ENCODE data around the gene LRIG1.
A peak's percentile ranks its signal among the peaks of the same experiment; 100 is the strongest.

The LRIG1 gene

DNA sequence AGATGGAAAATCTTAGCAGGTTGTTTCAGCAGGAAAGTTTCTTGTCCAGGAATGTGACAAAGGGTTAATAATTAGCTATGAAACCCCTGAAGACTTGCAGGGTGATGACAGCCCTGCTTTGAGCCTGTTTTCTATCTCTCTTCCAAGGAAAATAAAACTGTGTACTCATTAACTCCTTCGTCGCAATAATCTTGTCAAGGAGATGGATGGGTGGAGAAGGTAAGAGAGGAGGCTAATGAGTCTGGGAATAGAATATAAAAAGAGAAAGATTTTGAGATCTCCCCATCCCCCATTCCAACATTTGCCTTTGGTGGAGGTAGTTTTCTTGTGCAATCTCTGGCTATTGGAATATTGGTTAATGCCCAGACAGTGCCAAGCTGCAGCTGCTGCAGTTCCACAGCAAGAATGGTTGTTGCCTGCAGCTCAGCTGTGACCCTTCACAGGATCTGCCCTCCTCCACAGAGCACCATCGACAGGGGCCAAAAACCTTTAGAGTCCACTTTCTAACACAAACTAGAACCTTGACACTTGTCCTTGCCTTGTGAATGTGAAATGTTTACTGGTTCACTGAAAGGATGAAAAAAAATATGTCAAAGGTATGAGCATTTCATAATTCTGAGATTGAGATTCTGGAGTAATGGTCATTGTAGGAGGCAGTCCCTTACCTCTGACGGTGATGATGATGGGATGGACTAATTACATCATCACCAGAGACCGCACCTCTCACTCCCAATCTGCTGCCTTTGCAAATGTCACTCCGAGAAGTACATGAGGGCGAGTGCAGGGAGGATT, 4.2 kb upstream of the LRIG1 start:
- peak; percentile 31 for DNase-seq

DNA sequence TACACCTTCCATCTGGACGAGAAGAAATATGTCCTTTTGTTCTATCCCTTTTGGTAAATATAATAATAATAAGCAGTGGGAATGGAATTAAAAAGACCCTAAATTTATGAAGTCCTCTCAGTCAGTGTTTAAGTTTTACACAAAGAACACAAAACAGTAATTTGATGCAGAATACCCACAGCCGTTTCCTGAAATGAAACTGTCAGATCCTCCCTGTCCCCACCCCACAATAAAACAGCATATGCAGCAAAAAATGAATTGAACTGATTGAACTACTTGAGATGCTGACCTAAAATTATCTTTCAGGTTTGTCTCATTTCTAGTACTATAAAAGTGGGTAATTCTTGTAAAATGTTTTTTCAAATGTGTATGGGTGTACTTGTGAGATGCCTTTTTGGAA, 2.2 kb upstream of the LRIG1 start:
- DNase-seq = no peak

DNA sequence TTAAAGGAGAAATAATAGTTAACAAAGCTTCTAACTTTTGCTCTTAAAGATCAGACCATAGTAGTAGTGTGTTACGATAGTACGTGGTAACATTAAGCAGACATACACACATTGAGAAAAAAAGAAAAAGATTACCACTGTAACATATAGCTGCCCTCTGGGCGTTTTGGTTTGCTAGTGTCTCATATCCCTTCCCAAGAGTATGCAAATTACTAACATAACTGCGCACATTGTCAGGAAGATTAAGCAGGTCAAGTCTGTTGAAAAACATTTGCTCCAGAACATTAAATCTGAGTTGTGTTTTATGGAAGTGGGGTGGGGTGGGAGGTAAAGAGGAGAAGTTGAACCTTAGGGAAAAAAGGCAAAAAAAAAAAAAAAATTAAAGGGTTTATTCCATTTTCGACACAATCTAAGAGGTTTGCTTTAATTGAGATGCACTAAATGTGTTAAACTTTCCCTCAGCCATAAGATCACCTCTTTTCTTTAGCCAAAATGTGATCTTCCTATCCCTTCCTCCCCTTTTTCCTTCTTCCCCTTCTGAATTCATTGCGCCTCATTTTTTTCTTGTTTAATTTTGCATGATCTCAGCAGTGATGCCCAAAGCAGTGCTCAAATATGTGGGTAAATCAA, 1.5 kb upstream of the LRIG1 start:
- no peak for DNase-seq

GRCh38 chr3:66501483-66502244, 842 bp upstream of the LRIG1 start:
- no peak for DNase-seq

- DNase-seq = no peak
These were observed 794 bp downstream of the LRIG1 start for GRCh38 chr3:66499881-66500575.

- DNase-seq = no peak
These were observed 1.9 kb downstream of the LRIG1 start for GRCh38 chr3:66498687-66499621.

GRCh38 chr3:66497985-66498671, 2.7 kb downstream of the LRIG1 start:
- DNase-seq = no peak

DNA sequence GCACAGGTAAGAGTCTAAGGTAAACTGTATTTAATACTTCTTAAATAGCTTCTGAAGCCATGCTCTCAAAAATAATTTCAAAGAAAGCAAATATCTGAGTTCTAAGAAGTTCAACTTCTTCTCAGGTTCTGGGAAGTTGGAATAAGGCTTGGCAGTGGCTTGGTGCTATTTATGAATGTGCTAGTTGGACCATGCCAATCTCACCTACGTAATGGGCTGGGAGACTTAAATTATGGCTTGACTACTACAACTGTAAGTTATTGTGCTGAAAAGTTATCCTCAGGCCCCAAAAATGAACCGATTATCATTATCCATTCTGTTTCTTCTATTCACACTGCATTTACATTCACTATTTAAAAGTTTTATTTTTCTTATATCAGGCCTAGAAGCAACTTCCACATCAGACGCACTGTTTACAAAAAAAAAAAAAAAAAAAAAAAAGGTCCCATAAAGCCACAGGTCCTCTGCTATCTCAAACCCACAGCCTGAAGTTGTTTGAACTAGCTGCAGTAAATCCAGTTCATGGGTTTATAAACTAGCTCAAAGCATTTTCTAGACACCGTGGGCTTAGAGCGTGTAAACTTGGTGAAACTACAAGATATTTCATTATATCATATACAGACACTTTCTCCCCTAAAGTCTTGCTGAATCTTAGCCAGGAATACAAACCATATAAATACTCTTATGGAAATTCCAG, 3.4 kb downstream of the LRIG1 start:
- no peak for DNase-seq

DNA sequence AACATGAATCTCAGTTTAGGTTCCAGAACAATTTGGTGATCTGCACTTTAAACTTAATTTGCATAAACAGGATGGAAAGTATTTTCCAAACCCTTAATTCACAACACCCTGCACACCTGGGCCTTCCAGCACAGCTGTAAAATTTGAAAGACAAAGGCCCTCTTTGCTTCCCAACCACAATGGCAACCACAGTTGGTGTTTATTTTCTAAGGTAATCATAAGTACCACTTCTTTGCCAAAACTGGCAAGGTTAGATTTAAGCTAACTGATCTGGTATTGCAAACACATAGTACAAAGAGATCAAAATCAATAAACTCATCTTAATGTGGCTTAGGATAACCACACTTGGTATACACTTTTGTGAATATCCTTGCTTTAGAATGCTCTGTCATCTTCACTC, 4.1 kb downstream of the LRIG1 start:
- no peak for DNase-seq

- DNase-seq = no peak
These were observed 4.5 kb downstream of the LRIG1 start for GRCh38 chr3:66496301-66496700.

DNA sequence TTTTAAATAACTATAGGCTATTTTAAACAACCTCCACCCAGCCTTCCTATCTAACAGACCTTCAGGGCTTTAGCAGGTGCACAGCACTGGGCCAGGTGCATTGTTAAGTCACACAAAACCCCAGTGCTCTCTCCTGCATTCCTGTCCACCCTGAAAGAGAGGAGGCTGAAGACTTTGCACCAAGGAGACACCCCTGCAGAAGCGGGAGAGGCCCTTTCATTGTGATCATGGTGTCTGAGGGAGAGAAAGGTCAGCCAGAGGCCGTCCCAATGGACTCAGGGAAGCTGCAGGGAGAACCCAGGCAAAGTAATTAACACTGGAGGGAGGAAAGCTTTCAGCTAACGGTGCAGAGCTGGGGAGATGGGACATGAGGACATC, 5.2 kb downstream of the LRIG1 start:
- no peak for DNase-seq

- DNase-seq = no peak
These were observed 5.7 kb downstream of the LRIG1 start for GRCh38 chr3:66494959-66495667.

- DNase-seq = no peak
These were observed 7.2 kb downstream of the LRIG1 start for GRCh38 chr3:66493458-66494099.

DNA sequence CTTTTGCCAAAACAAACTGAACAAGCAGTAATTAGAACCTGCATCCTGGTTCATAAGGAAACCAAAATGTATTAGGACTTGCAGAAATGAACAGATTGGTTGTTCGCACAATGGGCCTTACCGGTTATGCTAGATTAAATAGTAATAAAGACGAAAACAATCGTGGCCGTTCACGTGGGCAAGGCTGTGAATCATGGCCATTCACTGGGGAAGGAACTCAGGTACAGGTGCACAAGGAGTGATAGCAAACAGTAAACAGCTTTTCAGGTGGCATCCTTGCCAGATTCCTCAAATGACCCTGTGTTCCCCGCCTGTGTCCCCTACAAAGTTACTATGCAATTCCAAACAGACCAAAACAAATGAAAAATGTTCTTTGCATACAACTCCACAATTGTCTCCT, 8.2 kb downstream of the LRIG1 start:
- DNase-seq = no peak

GRCh38 chr3:66492071-66492470, 8.8 kb downstream of the LRIG1 start:
- no peak for DNase-seq

GRCh38 chr3:66490984-66491383, 9.8 kb downstream of the LRIG1 start:
- DNase-seq = no peak

DNA sequence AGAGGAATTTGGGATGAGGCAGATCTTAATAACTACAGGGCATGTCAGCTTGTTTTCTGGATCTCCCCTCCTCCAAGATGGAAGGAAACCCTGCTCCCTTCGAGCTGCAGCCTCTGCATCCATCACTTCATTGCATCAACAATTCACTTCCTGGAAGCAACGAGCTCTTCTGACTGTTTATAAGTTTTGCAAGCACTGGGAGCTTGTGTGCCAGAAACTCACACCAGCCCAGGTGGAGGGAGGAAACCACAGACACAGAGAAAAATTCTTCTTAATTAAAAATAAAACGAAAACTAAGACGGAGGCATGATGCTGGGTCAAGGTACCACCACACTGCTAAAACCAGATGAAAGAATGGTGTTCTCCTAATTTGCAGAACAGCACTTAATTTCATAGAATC, 10.6 kb downstream of the LRIG1 start:
- no peak for DNase-seq

- DNase-seq = no peak
These were observed 11.2 kb downstream of the LRIG1 start for GRCh38 chr3:66489581-66489980.

GRCh38 chr3:66489115-66489514, 11.7 kb downstream of the LRIG1 start:
- no peak for DNase-seq

- no peak for DNase-seq
These were observed 12.3 kb downstream of the LRIG1 start for GRCh38 chr3:66488492-66488891.

Data from kidney glomerular epithelial cell (primary cell).